Measurements from ENCODE around the gene NUMA1.
A peak's percentile ranks its signal among the peaks of the same experiment; 100 is the strongest.

NUMA1 gene

DNA sequence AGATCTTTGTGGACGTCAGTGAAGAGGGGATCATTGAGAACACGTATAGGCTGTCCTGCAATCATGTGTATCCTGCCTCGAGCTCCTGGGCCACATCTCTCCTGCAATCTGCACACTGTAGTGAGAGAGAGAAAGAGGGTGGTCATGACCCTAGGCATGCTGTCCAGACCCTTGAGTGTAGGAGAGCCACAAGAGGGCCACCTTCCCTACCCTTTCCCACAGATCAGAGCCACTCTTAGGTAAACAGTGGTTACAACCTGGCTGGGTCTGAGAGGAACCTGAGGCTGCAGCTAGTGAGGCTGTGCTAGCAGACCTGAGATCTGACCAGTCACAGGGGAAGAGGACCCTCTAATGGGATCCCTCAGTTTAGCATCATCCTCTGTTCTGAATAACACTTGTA lies 85.6 kb downstream of the NUMA1 start:
- no peak for TF ChIP-seq CTCF (conservative IDR thresholded peaks at IDR 0.05; ENCODE audit: low read length)
- H3K4me3 ChIP-seq (ENCODE audit: low read length), result no peak overlapping the region
- DNase-seq (ENCODE audit: low read depth), result no peak

GRCh38 chr11:71992136-71992730 lies 88.1 kb downstream of the NUMA1 start:
- no peak overlapping the region for H3K4me3 ChIP-seq (ENCODE audit: low read length)
- DNase-seq (ENCODE audit: low read depth), result no peak
- TF ChIP-seq CTCF (conservative IDR thresholded peaks at IDR 0.05; ENCODE audit: low read length), result no peak

DNA sequence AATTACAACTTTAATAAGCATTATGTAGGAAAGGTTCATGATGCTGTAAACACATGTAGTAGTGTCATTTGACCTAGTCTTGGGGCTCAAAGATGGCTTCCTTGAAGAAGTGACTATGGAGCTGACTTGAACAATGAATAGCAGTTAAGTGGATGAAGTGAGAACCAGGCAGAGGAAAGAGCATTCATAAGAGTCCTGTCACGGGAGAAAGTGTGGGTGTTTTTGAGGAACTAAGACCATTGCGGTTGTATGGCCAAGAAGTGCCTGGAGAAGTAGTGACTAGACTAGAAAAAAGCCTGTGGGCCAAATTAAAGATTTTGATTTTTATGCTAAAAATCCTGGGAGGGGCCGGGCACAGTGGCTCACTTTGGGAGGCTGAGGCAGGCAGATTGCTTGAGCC lies 88.8 kb downstream of the NUMA1 start:
- no peak for DNase-seq (ENCODE audit: low read depth)
- no peak for TF ChIP-seq CTCF (conservative IDR thresholded peaks at IDR 0.05; ENCODE audit: low read length)

DNA sequence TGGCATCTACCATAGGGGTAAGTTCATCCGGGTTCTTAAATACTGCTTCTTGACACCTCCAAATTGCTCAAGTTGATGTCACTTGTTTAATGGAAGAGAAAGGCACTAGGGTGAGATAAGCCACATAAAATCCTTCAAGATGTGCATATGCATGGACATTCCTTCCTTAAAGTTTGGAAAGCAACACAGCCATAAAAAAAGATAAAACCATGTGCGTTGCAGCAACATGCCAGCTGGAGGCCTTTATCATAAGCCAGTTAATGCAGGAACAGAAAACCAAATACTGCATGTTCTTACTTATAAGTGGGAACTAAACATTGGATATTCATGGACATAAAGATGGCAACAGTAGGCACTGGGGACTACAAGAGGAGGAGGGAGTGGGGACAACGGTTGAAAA lies 89.6 kb downstream of the NUMA1 start:
- H3K4me3 ChIP-seq (ENCODE audit: low read length), result no peak overlapping the region
- no peak for DNase-seq (ENCODE audit: low read depth)
- TF ChIP-seq CTCF (conservative IDR thresholded peaks at IDR 0.05; ENCODE audit: low read length), result no peak

More for the DNA sequence above, 88.8 kb downstream of the NUMA1 start:
- no peak overlapping the region for H3K4me3 ChIP-seq (ENCODE audit: low read length)

DNA sequence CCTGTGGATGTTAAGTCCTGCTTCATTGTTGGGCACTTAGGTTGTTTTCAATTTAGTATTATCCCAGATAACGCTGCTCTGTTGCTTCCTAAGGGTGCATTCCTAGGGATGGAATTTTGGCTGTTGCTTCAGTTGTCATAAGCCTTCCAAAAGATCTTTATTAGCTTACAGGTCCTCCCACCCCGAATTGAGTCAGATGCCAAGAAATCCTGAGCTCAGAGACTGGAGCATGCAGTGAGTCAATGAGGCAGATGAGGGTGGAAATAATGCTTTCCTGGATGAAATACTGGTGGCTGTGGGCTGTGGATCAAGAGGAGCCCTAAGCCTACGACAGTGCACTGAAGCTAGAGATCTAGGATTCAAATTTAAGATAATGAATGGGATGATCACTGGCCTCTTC lies 92.3 kb downstream of the NUMA1 start:
- H3K4me3 ChIP-seq (ENCODE audit: low read length), result no peak overlapping the region
- TF ChIP-seq CTCF (conservative IDR thresholded peaks at IDR 0.05; ENCODE audit: low read length), result no peak
- peak; percentile 91 for DNase-seq (ENCODE audit: low read depth)

- no peak overlapping the region for H3K4me3 ChIP-seq (ENCODE audit: low read length)
- TF ChIP-seq CTCF (conservative IDR thresholded peaks at IDR 0.05; ENCODE audit: low read length), result no peak
- no peak for DNase-seq (ENCODE audit: low read depth)
These were observed 92.8 kb downstream of the NUMA1 start for GRCh38 chr11:71987521-71987920.

GRCh38 chr11:71986131-71986530 lies 94.2 kb downstream of the NUMA1 start:
- no peak for DNase-seq (ENCODE audit: low read depth)
- TF ChIP-seq CTCF (conservative IDR thresholded peaks at IDR 0.05; ENCODE audit: low read length), result no peak
- H3K4me3 ChIP-seq (ENCODE audit: low read length), result no peak overlapping the region

All from AG10803 (cell line).